GM19328 (cell line): ENCODE data around the gene PTPRK.

ENCODE experiments used
- ATAC-seq: cut with Tn5 transposase; IDR thresholded peaks from one replicate; pipeline ENCODE4 v1.9.1; 2021; ENCODE audit warnings: mild to moderate bottlenecking, moderate library complexity; ENCODE audit not compliant: unreplicated experiment

PTPRK gene

DNA sequence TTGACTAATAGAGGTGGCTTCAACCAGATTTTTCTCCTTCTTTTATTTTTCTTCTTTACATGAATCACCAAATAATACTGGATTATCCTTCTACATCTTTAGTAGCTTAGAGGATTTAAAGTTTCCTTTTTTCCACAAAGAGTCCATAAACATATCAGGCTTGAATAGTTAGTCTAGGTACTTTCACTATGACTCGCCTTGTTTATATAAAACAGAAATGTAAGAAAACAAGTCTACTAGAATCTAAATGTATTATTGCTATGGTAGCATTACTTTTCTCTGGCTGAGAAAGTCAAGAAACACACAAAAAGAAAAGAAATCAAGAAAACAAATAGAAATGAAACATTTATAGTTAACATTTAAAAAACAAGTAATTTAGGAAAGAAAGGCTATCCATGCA, 215.2 kb downstream of the PTPRK start:
- no peak for ATAC-seq

DNA sequence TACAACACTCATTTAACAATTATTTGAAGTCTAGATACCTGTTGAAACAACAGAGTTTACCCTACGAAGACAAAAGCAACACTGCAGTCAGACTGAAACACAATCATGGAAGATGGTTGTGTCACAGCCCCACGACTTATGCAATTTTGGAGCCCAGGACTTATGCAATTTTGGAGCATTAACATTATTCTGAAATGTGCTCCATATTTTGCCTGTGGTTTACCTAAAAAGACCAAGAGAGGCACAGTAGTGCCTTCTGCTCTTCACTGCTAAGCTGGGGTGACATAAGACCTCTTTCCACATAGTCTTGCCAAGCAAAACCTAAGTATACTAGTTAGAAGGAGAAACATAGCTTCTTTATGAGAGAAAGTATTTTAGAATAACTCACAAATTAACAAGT, 216.5 kb downstream of the PTPRK start:
- no peak for ATAC-seq

DNA sequence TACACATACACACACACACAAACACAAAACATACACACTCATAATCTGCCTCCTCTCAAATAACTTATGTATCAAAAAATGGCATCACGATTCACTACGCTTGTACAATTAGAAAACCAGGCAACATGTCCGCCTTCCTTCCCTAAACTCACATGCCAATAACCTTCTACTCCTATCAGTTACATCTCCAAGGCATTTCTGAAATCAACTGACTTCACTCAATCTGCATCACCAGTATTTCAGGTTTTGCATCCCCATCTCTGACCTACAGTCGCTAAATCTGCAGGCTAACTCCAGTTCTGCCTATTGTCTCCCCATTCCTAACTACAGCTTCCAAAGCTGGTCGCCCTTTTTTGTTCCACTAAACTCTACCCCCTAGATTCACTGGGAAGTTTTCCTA, 217.5 kb downstream of the PTPRK start:
- no peak for ATAC-seq

DNA sequence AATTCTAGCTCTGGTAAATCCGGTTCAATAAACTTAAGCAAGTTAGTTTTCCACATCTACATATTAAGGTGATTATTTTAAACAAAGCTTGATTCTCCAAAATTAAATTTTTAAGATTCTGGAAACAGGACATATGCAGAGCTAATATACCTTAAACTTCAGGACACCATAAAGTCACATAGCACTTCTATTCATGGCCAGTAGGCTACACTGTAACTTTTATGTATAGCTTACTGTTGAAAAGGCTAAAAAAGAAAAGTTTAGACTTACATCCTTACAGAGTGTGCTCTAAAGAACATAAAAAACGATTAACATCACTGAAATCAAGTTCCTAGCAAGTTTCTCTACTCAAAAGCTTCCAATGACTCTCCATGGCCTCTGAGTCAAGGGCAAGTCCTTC, 224.7 kb downstream of the PTPRK start:
- no peak for ATAC-seq

DNA sequence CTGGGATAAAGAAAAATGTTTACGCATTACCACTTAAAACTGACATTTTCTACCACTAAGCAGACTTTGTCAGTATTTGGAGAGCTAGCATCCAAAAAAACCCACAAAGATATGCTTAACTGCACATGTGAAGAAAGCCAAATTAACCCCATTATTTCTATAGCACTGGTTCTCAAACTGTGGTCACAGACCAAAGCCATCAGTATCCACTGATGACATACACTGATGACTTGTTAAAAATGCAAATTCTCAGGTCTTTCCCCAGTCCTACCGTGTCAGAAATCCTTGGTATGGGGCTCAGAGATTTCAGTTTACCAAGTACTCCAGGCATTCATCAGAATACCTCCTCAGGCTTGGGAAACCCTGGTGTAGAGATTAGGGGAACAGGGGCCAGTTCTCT, 230.2 kb downstream of the PTPRK start:
- ATAC-seq = no peak

DNA sequence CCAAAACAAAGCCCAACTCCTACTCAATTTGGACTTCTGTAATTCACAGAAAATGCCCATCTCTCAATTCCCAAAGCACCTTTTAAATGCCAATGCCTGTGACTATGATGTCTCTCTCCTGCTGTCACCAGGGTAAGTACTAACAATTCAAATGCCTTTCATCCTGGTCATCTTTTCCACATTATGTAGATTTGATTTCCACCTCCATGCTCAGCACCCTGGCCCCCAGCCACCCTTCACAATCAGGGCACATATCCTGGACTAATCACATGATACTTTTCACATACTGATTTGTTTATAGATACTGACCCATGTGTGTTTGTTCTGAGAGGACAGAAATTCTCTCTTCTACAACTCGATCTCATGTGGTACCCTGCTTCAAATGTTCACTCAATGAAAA, 236.3 kb downstream of the PTPRK start:
- no peak for ATAC-seq

DNA sequence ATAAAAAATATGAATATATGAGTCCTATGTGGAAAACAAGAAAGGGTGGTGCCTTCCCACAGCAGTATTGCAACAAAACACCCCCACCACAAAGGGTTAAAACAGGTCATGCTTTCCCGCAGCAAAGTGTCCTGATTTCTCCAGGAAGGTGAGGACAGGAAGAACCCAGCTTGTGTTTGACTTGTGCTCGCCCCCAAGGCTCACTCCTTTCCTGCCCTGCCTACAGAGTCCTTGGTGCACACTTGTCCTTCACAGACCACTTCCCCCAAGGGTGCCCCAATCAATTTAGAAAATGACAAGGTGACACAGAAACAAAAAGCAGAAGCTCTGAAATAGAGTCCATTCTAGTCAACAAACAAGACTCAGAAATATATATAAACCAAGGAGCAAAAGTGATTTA, 237.4 kb downstream of the PTPRK start:
- no peak for ATAC-seq

DNA sequence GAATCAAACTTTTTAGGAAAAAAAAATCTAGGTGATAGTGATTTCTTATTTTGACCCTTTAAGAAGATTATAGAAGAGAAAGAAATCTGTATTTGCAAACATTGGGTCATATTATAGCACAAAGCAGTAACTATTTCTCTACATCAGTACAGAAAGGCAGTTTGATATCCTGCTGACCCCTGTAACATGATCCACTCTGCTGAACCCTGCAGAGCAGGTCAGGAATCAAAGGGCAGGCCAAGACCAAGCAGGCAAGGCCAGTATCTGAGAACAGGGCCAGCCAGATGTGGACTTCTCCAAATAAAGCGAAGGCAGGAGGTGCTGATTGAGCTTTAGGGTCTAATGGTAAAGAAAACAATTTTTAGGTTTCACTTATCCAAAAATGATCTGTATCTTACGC, 239.4 kb downstream of the PTPRK start:
- ATAC-seq = no peak

DNA sequence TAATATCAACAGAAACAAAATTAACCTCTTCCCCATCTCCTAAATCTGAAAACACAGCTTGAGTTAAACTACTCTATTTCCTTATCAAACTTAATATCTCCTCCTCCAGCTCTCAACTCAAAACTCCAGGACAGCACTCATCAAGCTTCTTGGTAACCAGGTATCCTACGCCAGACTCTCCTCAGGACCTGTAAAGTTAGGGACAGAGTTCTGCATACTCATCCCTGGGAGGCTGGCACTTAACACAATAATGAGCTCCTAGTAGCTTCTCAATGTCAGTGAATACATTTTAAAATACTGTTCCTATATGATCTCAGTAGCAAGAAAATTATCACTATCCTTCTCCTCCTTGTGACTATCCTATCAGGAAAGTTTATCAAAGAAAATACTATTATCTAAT, 240.3 kb downstream of the PTPRK start:
- no peak for ATAC-seq

DNA sequence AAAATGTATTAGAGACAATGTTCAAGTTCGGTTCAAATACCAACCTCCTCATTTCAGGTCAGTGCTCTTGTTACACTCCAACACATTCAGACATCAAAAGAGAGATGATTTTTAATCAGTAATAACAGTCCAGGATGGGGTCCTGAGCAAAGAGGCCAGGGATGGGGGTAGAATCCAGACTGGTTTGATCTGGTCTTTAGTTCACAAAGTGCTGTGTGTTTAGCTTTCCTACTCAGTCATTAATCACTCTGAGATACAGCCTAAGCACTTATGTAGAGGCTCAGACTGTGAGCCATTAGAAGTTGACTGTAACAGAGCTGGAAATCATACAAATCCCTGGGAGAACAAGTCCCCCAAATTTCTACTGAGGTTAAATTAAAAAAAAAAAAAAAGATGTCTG, 241.6 kb downstream of the PTPRK start:
- ATAC-seq = no peak

DNA sequence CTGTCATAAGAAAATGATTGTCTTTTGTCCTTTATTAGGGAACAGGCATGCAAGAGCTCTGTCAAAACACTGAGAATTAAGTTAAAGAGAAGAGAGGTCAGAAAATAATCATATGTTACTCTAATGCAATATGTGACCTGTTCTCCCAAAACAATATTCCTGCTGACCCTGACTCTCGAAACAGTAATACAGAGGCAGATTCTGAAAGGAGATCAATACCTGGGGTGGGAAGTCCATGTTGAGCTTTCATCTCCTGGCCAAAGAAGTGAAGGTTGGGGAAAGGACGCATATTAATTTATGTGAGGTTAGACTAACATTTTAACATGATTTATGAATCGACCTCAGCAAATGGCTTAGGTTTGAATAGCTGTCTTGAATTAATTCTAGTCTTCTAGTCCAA, 243.0 kb downstream of the PTPRK start:
- no peak for ATAC-seq

DNA sequence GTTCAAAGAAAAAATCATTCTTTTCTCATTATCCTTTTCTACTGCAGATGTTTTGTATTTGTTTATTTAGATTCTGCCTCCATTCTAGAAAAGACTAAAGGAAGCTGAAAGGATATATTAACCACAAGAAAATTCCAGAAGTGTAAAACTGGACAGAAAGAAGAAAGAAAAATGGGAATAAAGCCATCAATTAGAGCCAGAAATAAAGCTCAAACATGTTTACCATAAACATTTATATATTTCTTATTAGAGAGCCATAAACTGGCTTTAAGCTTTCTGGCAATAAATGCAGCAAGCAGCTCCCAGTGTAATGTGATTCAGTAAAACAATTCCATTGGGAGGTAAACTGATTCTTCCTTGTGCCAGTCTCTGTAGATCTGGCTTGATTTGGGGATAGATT, 244.1 kb downstream of the PTPRK start:
- ATAC-seq = no peak

DNA sequence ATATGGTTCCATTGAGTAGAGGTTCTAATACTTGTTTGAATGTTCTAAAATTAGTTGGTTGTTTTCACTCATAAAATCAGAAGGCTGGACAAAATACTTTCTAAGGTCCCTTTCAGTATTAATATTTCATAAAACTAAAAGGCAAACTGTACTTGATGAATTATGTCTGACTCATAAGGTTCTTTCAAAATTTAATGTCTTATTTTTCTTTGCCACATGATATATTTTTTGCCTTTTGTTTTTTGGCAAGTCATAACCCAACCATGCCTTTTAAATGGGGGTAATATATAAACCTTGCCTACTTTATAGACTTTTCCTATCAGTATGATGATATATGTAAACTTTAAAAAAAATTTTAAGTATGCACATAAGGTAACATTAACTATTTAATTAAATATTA, 244.7 kb downstream of the PTPRK start:
- no peak for ATAC-seq

DNA sequence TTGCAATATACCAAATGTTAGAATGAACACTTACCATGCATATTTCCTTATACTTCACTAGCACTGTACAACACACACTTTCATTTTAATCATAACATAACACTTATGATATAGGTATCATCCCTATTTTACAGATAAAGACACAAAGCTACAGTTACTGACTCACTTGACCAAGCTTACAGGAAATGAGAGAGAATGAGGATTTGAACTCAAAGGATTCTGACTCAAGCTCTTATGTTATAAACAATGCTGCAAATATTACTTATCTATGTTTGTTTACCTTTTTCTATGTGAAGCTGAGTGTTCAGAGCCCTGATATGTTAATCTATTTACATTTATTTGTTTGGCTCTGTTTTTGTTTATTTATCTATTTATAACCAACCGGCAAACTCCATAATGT, 245.4 kb downstream of the PTPRK start:
- no peak for ATAC-seq

DNA sequence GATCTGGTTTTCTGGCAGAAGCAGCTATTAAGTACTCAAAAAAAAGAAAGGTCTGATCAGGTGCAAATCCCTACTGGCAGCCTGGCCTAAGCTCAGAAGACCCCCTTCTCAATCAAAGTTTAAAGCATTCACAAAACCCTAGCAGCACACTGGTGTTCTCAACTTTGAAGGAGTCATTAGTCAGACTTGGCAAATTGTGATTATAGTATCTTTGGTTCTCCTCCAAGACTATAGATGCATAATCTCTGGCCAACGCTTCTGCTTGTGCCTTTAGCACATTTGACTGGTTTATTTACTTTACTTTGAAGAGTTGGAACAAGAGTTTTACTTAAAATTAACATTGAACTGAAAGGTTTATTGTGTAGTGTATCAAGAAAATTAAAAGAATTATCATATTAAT, 248.9 kb downstream of the PTPRK start:
- ATAC-seq = no peak

DNA sequence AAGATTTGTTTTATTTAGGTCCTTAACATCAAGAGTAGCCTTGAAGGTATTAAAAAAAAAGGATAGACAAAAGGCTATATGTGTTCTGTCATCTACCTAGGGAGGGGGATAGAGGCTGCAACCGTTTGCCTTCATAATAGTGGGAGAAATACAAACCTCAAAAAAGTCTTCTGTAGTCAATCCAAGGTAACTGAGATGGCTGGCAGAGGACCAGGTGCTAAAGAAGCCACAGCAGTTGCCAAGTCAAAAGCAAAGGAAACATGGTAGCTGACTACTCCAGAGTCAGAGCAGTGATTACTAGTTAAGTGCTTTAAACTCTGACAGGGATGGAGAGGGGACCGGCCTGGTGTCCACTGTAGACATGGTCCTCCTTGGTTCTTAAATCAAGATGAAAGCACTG, 249.4 kb downstream of the PTPRK start:
- no peak for ATAC-seq

DNA sequence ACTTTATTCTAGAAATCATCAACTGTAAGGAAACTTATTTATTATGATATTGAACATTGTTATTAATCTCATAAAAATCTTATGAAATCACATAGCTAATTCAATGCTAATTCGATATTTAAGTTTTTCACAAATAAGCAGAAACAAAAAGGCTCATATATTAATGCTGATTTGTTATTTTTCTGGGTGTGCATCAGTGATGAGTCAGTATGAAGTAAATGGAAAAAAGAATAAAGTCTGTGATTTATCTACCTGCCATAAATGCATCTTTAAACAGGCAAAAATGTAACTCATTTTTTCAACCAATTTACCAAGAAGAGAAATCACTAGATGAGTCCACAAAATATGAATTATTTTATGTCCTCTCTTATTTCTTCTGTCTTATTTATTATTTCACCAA, 253.5 kb downstream of the PTPRK start:
- no peak for ATAC-seq

DNA sequence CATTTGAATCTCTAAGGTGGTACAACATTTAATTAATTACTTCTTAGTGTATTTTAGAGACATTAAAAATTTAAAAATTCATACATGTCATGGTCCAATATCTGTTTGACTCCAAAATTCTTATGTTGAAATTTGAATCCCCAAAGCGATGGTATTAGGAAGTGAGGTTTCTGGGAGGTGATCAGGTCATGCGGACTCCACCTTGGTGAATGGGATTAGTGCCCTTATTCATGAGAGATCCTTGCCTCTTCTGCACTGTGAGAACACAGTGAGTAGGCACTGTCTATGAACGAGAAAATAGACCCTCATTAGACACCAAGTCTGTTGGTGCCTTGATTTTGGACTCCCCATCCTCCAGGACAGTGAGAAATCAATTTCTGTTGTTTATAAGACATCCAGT, 254.7 kb downstream of the PTPRK start:
- no peak for ATAC-seq

DNA sequence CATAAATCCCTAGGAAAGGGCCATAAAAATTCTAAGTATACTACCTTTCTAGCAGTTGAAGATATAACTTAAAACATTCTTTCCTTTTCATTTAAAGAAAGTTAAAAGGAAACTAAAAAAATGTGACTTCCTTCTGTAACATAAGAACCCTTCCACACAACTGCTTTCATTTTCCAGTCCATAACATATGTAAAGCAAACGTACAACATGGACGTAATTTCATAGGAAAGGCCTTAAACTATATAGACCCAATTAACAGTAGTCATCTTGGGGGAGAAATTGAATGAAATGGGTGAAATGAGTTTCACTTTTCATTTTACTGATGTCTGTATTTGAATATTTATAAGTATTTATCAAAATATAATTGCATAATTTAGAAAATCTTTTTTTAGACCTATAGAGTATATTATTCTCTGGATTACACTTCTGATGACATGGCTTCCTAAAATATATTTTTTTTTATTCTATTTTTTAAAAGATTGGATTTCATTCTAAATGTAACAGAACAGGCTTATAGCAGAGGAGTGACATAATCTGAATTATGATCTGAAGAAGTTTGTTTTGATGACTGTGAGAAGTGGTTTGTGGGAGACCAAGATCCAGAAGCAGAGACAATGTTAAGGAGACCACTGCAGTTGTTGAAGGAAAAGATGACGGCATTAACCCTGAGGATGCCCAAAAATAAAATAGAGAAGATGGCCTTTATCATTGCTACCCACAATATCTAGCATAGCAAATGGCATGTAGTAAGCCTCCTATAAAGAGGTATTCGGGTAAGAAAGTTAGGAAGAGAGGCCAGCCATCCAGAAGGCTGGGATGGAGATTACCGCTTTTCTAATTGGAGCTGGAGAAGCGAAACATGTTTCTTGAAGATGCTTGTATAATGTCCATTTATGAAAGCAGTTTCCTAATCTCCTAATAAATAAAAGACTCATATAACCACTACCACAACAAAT, 260.4 kb downstream of the PTPRK start:
- peak; percentile 18 for ATAC-seq

DNA sequence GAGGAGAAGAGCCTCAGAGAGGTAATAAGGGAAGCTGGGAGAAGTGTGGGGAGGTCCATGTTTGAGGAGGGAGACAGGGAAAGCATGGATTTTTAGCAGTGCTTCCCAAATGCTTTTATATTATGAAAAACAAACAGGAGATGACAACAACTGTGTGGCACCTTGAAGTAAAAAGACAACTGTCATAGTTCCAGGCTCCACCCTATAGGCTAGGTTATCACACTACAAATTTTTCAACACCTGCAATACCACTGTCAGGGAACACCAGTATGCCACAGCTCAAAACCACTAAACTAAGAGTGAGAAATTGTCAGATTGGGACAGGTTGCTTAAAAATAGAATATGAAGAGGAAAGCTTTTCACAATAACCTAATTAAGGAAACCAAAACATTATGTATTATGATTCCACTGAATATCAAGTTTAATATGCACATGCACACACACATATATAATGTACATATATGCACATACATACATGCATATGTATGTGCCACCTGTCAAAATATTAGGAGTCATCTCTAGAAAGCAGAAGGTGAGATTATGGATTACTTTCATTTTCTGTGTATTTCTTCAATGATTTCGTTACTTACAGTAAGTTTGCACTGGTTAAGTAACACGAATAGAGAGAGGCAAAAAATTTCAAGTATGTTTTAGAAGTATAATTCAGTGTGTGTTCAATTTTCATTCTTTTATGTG, 261.2 kb downstream of the PTPRK start:
- peak; percentile 73 for ATAC-seq

DNA sequence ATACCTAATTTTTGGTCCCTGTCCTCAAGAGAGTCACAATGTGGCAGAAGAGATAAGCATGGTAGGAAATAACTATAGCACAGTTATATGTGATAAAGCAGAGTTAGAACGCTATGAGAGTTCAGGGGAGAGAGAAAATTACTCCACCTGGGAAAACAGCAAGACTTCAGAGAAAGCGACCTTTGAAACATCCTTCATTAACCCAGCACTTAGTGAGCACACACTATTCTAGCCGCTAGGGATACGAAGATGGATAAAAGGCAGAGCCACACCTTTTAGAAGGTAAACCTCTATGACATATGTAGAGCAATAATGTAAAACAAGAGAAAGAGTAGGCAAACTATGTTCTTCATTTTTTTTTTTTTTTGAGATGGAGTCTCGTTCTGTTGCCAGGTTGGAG, 264.3 kb downstream of the PTPRK start:
- no peak for ATAC-seq
